Fibroblast of skin of right biceps (primary cell): ENCODE results near the gene PKNOX2.

Experiments used
- DNase-seq: peaks from one replicate; pipeline ENCODE4 v3.0.0-alpha.2; 2013

The PKNOX2 gene

GRCh38 chr11:125423247-125423849 lies 258.8 kb downstream of the PKNOX2 start:
- DNase-seq, result no peak

DNA sequence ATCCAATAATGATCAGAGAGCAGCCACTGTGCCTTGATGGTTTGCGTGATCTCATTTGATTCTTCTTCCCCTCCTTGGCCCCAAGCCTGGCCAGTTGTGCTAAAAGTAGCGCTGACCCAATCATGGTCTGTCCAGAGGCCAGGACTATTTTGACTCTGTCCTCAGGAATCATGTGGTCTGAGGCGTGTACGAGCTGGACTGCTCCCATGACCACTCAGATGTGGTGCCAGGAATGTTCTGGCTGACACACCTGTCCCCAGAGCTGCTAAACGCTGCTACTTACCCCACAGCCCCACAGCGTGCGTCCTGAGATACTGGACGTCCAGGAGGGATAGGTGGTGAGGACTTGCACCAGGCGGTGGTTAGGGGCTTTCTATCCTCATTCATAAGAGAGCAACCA lies 261.1 kb downstream of the PKNOX2 start:
- no peak for DNase-seq

- no peak for DNase-seq
Measured at GRCh38 chr11:125426818-125427528, 262.4 kb downstream of the PKNOX2 start.

DNA sequence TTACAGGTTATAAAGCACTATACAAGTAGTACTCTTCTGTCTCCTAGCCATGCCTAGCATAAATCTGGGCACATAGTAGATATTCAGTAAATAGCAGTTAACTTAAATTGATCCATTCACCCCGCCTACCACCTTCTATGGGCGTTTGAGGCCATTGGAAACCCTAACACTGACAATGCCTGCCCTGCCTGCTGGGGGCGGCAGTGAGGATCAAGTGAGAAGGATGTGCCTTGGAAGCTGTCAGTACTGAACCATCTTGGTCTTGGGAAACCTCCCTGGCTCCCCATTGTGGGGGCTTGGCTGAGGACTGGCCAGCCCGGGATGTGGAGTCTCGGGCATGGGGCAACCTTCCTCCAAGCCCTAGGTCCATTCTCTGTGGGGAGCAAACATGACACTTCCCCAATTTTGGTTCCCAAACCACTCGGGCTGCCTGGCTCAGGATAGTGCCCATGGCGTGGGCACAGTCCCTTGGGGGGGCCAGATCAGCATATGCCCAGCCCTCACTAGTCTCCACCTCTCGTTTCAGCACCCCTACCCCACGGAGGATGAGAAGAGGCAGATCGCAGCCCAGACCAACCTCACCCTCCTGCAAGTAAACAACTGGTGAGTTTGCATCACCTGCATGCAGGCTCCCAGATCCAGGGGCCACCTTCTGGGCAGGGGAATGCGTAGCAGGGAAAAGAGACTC lies 264.1 kb downstream of the PKNOX2 start:
- no peak for DNase-seq

DNA sequence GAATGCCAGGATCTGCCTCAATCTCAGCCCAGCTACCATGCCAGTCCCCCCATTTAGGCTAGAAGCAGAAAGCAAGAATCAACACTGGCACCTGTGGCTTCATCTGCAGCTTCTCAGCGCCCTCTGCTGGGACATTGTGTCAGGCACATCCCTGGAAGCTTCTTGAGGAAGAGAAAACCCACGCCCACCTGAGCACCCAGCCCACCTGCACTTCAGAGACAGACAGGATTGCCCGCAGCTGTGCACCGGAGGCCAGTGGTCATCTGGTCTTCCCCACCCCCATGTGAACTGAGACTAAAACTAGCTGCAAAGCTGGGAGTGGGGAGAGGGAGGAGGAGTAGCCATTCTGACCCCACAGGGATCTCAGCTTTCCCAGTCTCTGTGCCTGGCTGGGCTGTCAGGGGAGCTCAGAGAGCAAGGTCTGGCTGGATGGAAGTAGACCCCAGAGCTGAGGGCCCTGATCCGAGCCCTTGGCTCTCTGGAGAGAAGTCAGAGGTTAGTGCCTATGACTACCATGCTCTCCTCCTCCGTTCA lies 264.7 kb downstream of the PKNOX2 start:
- peak; percentile 31 for DNase-seq

DNA sequence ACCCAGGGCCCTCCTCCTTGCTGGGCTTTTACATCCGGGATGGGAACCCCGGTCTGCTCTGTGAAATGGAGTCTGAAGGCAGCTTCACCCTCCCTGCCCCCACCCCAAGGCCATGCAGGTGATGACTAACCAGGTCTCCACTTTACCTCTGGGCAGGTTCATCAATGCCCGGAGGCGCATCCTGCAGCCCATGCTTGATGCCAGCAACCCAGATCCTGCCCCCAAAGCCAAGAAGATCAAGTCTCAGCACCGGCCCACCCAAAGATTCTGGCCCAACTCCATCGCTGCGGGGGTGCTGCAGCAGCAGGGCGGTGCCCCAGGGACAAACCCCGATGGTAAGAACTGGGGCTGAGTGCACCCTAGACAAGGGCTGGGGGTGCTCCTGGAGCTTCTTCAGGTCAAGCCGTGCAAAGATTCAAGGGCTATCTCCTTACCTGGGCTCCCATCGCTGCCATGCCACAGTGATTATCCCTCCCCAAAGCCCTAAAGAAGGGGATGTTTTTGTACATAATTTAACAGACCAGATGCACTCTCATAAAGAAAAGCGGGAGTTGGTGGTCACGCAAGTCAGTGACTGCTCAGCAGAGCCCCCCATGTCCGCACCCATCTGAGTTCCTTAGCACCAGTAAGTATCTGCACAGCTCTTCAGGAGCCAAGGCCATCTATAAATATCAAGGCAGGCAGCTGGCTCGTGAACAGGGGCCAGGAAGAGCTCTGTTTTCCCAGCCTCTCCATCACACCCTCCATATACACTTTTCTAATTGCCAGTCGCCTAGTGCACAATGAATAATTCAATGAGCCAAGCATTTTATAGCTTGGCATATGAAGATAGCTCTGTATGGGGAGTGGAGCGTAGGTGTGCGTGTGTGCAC lies 265.5 kb downstream of the PKNOX2 start:
- DNase-seq, result no peak

GRCh38 chr11:125431009-125431408 lies 266.5 kb downstream of the PKNOX2 start:
- no peak for DNase-seq

DNA sequence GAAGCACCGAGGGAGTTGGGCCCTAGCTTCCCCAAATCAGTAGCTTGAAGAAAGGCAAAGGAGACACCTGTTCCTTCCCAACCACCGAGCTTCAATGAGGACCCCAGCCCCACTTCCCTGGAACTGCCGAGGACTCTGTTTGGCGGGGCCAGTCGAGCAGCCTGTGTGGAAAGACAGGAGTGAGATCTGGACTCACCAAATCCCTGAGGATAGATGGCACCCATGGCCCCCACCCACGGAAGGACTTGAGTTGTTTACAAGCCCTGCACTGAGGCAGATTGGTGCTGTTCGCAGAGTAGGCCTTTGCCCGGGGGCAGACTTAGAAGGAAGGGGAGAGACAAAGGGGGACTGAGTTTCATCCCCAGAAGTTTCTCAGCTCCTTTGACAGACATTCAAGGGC lies 266.9 kb downstream of the PKNOX2 start:
- DNase-seq, result no peak

- DNase-seq, result peak; percentile 40
Measured at GRCh38 chr11:125433454-125434121, 269.0 kb downstream of the PKNOX2 start.

- DNase-seq, result peak; percentile 7
Measured at GRCh38 chr11:125435461-125436238, 271.1 kb downstream of the PKNOX2 start.

GRCh38 chr11:125441648-125442410 lies 277.3 kb downstream of the PKNOX2 start:
- no peak for DNase-seq

GRCh38 chr11:125442946-125443345 lies 278.4 kb downstream of the PKNOX2 start:
- DNase-seq, result no peak

DNA sequence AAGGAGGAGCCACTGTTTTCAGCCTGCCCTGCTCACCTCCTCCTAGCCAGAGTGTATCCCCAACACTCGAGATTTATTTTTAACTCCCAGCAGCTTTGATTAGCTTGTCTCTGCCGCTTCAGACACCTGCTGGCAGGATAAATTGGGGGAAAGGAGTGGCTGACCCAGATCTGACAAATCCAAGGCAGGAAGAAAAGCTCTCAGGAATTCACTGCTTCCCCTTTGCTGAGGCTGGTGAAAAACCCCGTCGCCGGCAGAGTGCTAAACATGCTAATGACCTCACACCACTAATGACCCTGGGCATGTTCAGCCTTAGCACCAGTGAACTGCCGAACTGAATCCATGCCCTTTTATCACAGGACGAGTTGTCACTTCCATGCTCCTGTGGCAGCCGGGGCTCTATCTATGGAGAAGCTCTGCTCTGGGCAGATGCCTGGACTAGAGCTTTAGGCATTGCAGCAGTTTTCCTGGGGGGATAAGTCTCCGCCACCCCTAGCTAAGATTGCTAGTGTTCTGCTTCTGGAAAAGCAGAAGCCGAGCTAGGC lies 279.3 kb downstream of the PKNOX2 start:
- DNase-seq, result no peak

GRCh38 chr11:125445731-125446130 lies 281.2 kb downstream of the PKNOX2 start:
- no peak for DNase-seq

GRCh38 chr11:125446279-125446678 lies 281.7 kb downstream of the PKNOX2 start:
- no peak for DNase-seq

- DNase-seq, result no peak
Measured at GRCh38 chr11:125447721-125448120, 283.2 kb downstream of the PKNOX2 start.

DNA sequence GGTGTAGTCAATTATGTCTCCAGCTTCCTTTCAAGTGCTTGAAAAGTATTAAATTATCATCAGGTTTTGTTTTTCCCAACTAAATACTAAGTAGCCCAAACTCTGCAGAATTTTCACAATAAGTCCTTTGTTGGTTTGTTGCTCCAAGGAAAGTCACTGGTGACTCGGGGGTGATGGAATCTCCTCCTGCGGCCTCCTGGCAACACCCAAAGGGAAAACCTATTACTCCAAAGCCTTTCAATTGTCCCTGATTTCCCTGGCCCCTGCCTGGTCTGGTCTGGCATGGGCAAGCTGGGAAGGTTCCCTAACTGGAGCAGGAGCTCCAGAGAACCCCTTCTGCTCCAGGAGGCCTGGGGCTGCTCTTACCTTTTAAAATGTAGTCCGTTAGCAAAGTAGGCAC lies 283.6 kb downstream of the PKNOX2 start:
- DNase-seq, result peak; percentile 23

DNA sequence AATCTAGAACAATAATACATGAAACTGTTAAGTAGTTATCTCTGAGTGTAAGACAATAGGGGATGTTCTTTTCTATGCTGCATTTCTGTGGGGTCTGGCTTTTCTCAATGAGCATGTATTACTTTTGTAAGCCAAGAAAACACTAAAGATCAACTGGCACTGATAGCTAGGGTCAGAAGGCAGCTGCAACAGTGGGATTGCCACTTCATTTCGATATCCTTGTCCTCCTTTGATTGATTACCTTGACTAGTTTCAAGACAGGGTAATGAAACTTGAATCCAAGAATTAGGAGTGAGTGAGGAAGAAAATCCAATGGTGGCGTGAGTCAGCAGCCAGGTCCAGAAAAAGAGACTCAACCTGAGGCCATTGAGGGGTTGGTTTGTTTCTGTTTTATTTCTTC lies 285.0 kb downstream of the PKNOX2 start:
- DNase-seq, result no peak

DNA sequence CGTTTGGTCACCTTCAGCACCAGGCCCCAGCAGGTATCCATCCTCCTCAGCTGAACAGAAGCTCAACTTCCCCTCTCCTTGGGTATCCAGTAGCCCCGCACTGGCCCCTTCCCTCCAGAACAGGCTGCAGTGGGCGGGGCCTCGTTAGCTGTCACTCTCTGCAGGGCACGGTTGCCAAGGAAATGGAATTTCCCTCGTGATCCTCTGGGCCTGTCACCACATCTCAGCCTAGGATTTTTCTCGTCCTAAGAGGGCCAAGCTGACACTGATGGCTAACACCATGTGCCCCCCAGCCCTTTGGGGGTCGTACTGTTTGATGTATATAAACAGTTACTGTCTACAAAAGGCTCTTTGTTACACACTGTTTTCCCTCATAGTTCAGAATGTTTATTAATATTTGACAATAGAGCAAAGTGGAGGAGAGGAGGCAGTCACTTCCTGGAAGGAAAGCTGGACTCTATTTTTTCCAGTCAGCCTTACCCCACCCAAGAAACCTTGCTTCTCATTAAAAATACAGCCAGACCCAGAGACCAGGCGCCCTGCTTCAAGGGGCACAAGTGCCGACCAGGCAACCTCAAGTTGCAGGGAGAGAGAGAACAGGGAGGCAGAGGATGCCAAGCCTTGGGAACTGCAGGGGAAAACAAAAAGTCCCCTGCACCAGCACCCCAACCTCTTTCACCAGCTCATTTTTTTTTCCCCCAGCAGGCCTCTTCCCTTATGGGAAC lies 287.0 kb downstream of the PKNOX2 start:
- DNase-seq, result peak; percentile 7

DNA sequence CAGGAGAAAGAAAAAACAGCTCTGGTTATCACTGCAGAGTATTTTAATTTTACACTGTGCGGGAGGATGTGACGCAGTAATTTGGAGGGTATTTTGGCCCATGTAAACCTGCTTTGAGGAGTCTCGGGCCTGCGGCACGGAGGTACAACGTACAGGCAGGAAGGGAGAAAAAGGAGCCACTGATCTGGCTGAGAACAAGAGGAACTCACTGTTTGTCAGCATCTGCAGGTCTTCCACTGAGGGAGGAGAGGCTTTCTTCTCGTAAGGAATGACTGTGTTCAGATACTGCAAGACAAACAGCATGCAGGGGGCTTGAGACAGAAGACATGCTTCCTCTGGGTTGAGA lies 287.5 kb downstream of the PKNOX2 start:
- DNase-seq, result no peak
